SK-N-SH treated with all-trans-retinoic acid at 6 μM for 48 hours (cell line): ENCODE data around the gene SRXN1.

ENCODE experiments used
- ATAC-seq: fragments of 200-7000 bp; cut with Tn5 transposase; 3 replicates; pipeline ENCODE4 v1.9.1; 2020; ENCODE audit warnings: mild to moderate bottlenecking, moderate library complexity
- ARNTL ChIP-seq: fragments of 450-650 bp; formaldehyde crosslinking; IDR thresholded peaks from 2 replicates; pipeline ENCODE4 v1.5.0; 2020; ENCODE audit warnings: low read depth, mild to moderate bottlenecking, moderate library complexity, borderline replicate concordance
- CSDC2 ChIP-seq: fragments of 250-450 bp; sonication (Bioruptor Pico); IDR thresholded peaks from 2 replicates; pipeline ENCODE4 v1.5.0; 2020; ENCODE audit warnings: mild to moderate bottlenecking, moderate library complexity
- ESRRG ChIP-seq: fragments of 250-450 bp; sonication (Bioruptor Pico); IDR thresholded peaks from 2 replicates; pipeline ENCODE4 v1.6.1; 2021; ENCODE audit warnings: mild to moderate bottlenecking
- GLIS3 ChIP-seq: fragments of 250-450 bp; sonication (Bioruptor Pico); IDR thresholded peaks from 2 replicates; pipeline ENCODE4 v1.5.0; 2020; ENCODE audit warnings: mild to moderate bottlenecking, moderate library complexity
- ISL1 ChIP-seq: fragments of 250-450 bp; sonication (Bioruptor Pico); IDR thresholded peaks from 2 replicates; pipeline ENCODE4 v2.1.2; 2022; ENCODE audit warnings: mild to moderate bottlenecking, moderate library complexity
- OSR1 ChIP-seq: fragments of 250-450 bp; sonication (Bioruptor Pico); IDR thresholded peaks from 2 replicates; pipeline ENCODE4 v1.8.0; 2022; ENCODE audit warnings: moderate library complexity, mild to moderate bottlenecking, inconsistent platforms
- PPARA ChIP-seq: fragments of 250-450 bp; sonication (Bioruptor Pico); IDR thresholded peaks from 2 replicates; pipeline ENCODE4 v1.5.0; 2020; ENCODE audit warnings: mild to moderate bottlenecking, borderline replicate concordance
- RARB ChIP-seq: fragments of 250-450 bp; sonication (Bioruptor Pico); IDR thresholded peaks from 2 replicates; pipeline ENCODE4 v1.8.0; 2021; ENCODE audit warnings: mild to moderate bottlenecking, moderate library complexity
- SNAI2 ChIP-seq: fragments of 250-450 bp; sonication (Bioruptor Pico); IDR thresholded peaks from 2 replicates; pipeline ENCODE4 v1.5.0; 2020; ENCODE audit warnings: mild to moderate bottlenecking, moderate library complexity
- TOX ChIP-seq: fragments of 250-450 bp; sonication (Bioruptor Pico); IDR thresholded peaks from 2 replicates; pipeline ENCODE4 v1.8.0; 2021; ENCODE audit warnings: mild to moderate bottlenecking, moderate library complexity, borderline replicate concordance
- ZC3H10 ChIP-seq: fragments of 250-450 bp; sonication (Bioruptor Pico); IDR thresholded peaks from 2 replicates; pipeline ENCODE4 v1.5.1; 2021; ENCODE audit warnings: mild to moderate bottlenecking, moderate library complexity
- ZFP3 ChIP-seq: fragments of 250-450 bp; sonication (Bioruptor Pico); IDR thresholded peaks from 2 replicates; pipeline ENCODE4 v1.5.0; 2020; ENCODE audit warnings: mild to moderate bottlenecking, moderate library complexity
- ZFP30 ChIP-seq: fragments of 450-650 bp; formaldehyde crosslinking; IDR thresholded peaks from 2 replicates; pipeline ENCODE4 v1.5.0; 2022; ENCODE audit warnings: mild to moderate bottlenecking, moderate library complexity
- ZNF565 ChIP-seq: fragments of 450-650 bp; formaldehyde crosslinking; conservative IDR thresholded peaks from 2 replicates; pipeline ENCODE4 v1.5.0; 2020; ENCODE audit warnings: low read depth, mild to moderate bottlenecking, moderate library complexity
- ZNF70 ChIP-seq: fragments of 450-650 bp; formaldehyde crosslinking; IDR thresholded peaks from 2 replicates; pipeline ENCODE4 v1.5.0; 2020; ENCODE audit warnings: mild to moderate bottlenecking, moderate library complexity
- ZNF8 ChIP-seq: fragments of 450-650 bp; formaldehyde crosslinking; IDR thresholded peaks from 2 replicates; pipeline ENCODE4 v1.5.0; 2020; ENCODE audit warnings: mild to moderate bottlenecking, moderate library complexity
- TF ChIP-seq, protein P1 (sequence below): fragments of 250-450 bp; sonication (Bioruptor Pico); IDR thresholded peaks from 2 replicates; pipeline ENCODE4 v1.5.0; 2020; ENCODE audit warnings: mild to moderate bottlenecking, moderate library complexity
- TF ChIP-seq, protein P2 (sequence below): fragments of 250-450 bp; sonication (Bioruptor Pico); IDR thresholded peaks from 2 replicates; pipeline ENCODE4 v1.5.1; 2020; ENCODE audit warnings: low read depth, mild to moderate bottlenecking, moderate library complexity
- TF ChIP-seq, protein P3 (sequence below): fragments of 250-450 bp; sonication (Bioruptor Pico); IDR thresholded peaks from 2 replicates; pipeline ENCODE4 v1.8.0; 2020; ENCODE audit warnings: mild to moderate bottlenecking, moderate library complexity, borderline replicate concordance
- TF ChIP-seq, protein P4 (sequence below): fragments of 250-450 bp; sonication (Bioruptor Pico); IDR thresholded peaks from 2 replicates; pipeline ENCODE4 v1.8.0; 2021; ENCODE audit warnings: low read depth, mild to moderate bottlenecking, moderate library complexity, borderline replicate concordance
- TF ChIP-seq, protein P5 (sequence below): fragments of 250-450 bp; sonication (Bioruptor Pico); IDR thresholded peaks from 2 replicates; pipeline ENCODE4 v1.5.1; 2021; ENCODE audit warnings: mild to moderate bottlenecking, moderate library complexity

The SRXN1 gene

DNA sequence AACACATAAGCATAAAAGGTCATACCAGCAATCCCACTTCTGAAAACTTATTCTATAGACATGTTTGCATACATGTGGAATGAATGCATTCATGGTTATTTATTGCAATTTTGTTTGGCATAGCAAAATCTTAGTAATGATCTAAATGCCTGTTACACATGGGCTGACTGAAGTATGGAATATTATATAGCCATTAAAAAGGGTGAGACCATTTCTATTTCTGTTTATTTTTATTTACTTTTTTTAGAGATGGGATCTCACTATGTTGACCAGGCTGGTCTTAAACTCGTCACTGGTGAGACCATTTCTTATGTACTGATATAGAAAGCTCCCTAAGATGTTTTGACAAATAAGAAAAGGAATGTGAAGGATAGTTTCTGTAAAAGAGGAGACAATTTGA is 36.9 kb upstream of the SRXN1 start:
- TF ChIP-seq ZFP3 (no peak), OSR1 (CRISPR knock-in tag) (no peak), TOX (CRISPR knock-in tag) (no peak), CSDC2 (CRISPR knock-in tag) (no peak), ZFP30 (no peak)
- TF ChIP-seq, protein P1, sequence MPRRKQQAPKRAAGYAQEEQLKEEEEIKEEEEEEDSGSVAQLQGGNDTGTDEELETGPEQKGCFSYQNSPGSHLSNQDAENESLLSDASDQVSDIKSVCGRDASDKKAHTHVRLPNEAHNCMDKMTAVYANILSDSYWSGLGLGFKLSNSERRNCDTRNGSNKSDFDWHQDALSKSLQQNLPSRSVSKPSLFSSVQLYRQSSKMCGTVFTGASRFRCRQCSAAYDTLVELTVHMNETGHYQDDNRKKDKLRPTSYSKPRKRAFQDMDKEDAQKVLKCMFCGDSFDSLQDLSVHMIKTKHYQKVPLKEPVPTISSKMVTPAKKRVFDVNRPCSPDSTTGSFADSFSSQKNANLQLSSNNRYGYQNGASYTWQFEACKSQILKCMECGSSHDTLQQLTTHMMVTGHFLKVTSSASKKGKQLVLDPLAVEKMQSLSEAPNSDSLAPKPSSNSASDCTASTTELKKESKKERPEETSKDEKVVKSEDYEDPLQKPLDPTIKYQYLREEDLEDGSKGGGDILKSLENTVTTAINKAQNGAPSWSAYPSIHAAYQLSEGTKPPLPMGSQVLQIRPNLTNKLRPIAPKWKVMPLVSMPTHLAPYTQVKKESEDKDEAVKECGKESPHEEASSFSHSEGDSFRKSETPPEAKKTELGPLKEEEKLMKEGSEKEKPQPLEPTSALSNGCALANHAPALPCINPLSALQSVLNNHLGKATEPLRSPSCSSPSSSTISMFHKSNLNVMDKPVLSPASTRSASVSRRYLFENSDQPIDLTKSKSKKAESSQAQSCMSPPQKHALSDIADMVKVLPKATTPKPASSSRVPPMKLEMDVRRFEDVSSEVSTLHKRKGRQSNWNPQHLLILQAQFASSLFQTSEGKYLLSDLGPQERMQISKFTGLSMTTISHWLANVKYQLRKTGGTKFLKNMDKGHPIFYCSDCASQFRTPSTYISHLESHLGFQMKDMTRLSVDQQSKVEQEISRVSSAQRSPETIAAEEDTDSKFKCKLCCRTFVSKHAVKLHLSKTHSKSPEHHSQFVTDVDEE (CRISPR knock-in tag), result no peak
- ATAC-seq, result no peak

DNA sequence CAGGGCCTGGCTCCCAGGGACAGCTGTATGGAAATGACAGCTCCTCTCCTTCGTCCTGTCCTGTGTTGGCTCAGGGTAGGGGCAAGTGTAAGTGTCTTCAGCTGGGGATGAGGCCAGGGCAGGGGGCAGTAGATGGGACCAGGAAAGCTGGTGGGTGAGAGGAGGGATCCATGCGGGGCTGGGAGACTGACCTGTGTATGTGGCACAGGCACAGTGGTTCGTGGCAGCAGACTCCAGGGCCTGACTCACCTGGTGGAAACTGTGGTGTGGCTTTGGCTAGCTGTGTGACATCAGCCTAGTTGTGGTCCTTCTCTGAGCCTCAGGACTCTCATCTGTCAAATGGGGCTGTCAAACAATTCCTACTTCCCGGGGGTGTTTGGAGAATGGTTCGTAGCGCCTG is 36.3 kb upstream of the SRXN1 start:
- TF ChIP-seq, protein P2, sequence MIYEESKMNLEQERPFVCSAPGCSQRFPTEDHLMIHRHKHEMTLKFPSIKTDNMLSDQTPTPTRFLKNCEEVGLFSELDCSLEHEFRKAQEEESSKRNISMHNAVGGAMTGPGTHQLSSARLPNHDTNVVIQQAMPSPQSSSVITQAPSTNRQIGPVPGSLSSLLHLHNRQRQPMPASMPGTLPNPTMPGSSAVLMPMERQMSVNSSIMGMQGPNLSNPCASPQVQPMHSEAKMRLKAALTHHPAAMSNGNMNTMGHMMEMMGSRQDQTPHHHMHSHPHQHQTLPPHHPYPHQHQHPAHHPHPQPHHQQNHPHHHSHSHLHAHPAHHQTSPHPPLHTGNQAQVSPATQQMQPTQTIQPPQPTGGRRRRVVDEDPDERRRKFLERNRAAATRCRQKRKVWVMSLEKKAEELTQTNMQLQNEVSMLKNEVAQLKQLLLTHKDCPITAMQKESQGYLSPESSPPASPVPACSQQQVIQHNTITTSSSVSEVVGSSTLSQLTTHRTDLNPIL (CRISPR knock-in tag), result no peak
- TF ChIP-seq PPARA (CRISPR knock-in tag) (no peak), RARB (CRISPR knock-in tag) (no peak), SNAI2 (no peak), ZNF565 (CRISPR knock-in tag) (no peak), ISL1 (CRISPR knock-in tag) (no peak), ZNF70 (no peak), ESRRG (CRISPR knock-in tag) (no peak), OSR1 (CRISPR knock-in tag) (no peak), GLIS3 (CRISPR knock-in tag) (no peak), ARNTL (CRISPR knock-in tag) (no peak), ZFP3 (no peak)
- TF ChIP-seq, protein P1 (CRISPR knock-in tag), result no peak
- TF ChIP-seq, protein P3, sequence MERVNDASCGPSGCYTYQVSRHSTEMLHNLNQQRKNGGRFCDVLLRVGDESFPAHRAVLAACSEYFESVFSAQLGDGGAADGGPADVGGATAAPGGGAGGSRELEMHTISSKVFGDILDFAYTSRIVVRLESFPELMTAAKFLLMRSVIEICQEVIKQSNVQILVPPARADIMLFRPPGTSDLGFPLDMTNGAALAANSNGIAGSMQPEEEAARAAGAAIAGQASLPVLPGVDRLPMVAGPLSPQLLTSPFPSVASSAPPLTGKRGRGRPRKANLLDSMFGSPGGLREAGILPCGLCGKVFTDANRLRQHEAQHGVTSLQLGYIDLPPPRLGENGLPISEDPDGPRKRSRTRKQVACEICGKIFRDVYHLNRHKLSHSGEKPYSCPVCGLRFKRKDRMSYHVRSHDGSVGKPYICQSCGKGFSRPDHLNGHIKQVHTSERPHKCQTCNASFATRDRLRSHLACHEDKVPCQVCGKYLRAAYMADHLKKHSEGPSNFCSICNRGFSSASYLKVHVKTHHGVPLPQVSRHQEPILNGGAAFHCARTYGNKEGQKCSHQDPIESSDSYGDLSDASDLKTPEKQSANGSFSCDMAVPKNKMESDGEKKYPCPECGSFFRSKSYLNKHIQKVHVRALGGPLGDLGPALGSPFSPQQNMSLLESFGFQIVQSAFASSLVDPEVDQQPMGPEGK, result no peak
- TF ChIP-seq, protein P4, sequence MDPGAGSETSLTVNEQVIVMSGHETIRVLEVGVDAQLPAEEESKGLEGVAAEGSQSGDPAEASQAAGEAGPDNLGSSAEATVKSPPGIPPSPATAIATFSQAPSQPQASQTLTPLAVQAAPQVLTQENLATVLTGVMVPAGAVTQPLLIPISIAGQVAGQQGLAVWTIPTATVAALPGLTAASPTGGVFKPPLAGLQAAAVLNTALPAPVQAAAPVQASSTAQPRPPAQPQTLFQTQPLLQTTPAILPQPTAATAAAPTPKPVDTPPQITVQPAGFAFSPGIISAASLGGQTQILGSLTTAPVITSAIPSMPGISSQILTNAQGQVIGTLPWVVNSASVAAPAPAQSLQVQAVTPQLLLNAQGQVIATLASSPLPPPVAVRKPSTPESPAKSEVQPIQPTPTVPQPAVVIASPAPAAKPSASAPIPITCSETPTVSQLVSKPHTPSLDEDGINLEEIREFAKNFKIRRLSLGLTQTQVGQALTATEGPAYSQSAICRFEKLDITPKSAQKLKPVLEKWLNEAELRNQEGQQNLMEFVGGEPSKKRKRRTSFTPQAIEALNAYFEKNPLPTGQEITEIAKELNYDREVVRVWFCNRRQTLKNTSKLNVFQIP (CRISPR knock-in tag), result no peak
- ATAC-seq, result no peak

DNA sequence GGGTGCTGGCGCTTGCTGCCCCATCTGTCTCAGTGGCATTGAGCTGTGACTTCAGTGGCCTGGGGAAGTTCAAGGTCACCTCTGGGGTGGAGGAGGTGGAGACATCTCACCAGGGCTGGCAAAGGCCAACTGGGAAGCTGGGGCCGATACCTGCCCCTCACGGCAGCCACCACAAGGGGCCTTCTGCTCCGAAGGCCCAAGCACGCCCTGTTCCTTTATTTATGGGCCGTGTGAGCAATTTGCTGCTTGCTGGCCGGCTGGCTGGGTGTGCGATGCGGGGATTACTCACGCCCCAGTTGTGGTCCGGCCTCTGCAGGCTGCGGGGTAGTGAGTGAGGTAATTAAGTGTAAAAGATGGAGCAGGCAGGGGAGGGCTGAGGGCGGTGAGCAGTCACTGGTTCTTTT is 35.8 kb upstream of the SRXN1 start:
- no peak for ATAC-seq
- no peak for TF ChIP-seq CSDC2 (CRISPR knock-in tag)
- TF ChIP-seq, protein P5, sequence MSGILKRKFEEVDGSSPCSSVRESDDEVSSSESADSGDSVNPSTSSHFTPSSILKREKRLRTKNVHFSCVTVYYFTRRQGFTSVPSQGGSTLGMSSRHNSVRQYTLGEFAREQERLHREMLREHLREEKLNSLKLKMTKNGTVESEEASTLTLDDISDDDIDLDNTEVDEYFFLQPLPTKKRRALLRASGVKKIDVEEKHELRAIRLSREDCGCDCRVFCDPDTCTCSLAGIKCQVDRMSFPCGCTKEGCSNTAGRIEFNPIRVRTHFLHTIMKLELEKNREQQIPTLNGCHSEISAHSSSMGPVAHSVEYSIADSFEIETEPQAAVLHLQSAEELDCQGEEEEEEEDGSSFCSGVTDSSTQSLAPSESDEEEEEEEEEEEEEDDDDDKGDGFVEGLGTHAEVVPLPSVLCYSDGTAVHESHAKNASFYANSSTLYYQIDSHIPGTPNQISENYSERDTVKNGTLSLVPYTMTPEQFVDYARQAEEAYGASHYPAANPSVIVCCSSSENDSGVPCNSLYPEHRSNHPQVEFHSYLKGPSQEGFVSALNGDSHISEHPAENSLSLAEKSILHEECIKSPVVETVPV, result no peak
- no peak for TF ChIP-seq ZFP3
- TF ChIP-seq ZNF8 (CRISPR knock-in tag), result no peak
- TF ChIP-seq ZNF565 (CRISPR knock-in tag), result no peak
- no peak for TF ChIP-seq ZC3H10 (CRISPR knock-in tag)
- TF ChIP-seq ISL1 (CRISPR knock-in tag), result no peak
- TF ChIP-seq, protein P2 (CRISPR knock-in tag), result no peak
- no peak for TF ChIP-seq ZFP30
- TF ChIP-seq, protein P1 (CRISPR knock-in tag), result no peak
- no peak for TF ChIP-seq PPARA (CRISPR knock-in tag)
- no peak for TF ChIP-seq OSR1 (CRISPR knock-in tag)
- no peak for TF ChIP-seq ARNTL (CRISPR knock-in tag)
- TF ChIP-seq TOX (CRISPR knock-in tag), result no peak
- no peak for TF ChIP-seq GLIS3 (CRISPR knock-in tag)
